Choroid plexus epithelial cell (primary cell): ENCODE data around the gene SUN5.
"Not testable (repeated sequence)": the region's sequence is repeated elsewhere in the genome, so short reads cannot be mapped to it uniquely, and the experiment has no call there.

Experiments used
- DNase-seq: peaks from one replicate; pipeline ENCODE4 v3.0.0-alpha.2; 2010; ENCODE audit warnings: low read depth
- H3K4me3 ChIP-seq: 2 replicates; pipeline ENCODE4 v1.5.1; 2011; ENCODE audit warnings: low read depth, mild to moderate bottlenecking, control low read depth, low read length, moderate library complexity
- TF ChIP-seq, protein P1 (sequence below): conservative IDR thresholded peaks from 2 replicates; pipeline ENCODE4 v1.5.1; 2011; ENCODE audit warnings: low read depth, mild to moderate bottlenecking, control low read depth, inconsistent platforms, low read length, moderate library complexity

The SUN5 gene

DNA sequence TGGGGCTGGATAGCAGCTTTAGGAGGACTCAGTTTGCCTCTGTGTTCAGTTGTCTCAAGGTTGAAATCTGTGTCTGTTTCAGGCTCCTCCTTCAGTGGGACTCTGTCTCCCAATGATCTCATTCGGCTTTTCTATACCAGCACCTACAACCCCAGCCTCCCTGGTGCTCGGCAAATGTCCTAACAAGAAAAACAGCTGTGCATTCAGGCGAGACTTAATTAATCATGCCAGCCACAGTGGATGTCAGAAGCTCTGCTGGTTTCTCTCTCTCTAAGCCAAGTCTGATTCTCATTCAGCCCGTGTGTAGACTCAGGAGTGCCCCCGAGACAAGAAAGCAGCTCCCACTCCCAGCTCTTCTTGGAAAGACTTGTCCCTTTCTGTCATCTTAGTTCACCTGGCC is 46.8 kb downstream of the SUN5 start:
- no peak overlapping the region for H3K4me3 ChIP-seq
- DNase-seq: no peak
- TF ChIP-seq, protein P1, sequence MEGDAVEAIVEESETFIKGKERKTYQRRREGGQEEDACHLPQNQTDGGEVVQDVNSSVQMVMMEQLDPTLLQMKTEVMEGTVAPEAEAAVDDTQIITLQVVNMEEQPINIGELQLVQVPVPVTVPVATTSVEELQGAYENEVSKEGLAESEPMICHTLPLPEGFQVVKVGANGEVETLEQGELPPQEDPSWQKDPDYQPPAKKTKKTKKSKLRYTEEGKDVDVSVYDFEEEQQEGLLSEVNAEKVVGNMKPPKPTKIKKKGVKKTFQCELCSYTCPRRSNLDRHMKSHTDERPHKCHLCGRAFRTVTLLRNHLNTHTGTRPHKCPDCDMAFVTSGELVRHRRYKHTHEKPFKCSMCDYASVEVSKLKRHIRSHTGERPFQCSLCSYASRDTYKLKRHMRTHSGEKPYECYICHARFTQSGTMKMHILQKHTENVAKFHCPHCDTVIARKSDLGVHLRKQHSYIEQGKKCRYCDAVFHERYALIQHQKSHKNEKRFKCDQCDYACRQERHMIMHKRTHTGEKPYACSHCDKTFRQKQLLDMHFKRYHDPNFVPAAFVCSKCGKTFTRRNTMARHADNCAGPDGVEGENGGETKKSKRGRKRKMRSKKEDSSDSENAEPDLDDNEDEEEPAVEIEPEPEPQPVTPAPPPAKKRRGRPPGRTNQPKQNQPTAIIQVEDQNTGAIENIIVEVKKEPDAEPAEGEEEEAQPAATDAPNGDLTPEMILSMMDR: no peak

DNA sequence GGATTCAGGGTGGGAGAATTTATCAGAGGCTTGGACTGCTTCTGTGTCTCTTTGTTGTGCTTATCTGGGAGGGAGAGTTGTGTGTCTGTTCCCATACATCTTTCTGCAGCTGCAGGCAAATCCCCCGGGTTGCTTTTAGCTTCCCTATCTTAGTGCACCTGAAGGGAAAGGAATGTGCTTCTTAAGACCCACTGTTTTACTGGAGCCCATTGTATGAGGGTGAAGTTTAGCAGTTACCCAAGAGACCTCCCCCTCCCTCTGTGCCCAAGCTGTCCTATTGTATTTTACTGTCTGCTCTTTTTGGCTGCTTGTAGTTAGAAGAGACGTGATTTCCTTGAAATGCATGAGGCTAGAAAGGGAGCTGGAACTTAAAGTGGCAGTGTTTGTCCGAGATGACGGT is 53.7 kb downstream of the SUN5 start:
- H3K4me3 ChIP-seq, DNase-seq: not testable (repeated sequence)

DNA sequence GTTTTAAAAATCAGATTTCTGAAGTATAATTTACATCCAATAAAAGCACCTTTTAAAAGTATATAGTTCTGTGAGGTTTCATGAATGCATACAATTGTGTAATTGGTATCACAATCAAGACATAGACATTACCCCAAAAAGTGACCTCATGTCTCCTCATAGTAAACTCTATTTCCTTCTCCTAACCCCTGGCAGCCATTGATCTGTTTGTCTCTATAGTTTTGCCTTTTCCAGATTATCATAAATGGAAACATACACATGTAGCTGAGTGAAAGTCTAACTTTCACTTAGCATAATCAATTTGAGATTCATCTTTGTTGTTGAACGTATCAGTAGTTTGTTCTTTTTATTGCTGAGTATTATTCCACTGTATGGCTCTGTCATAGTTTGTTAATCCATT is 57.6 kb downstream of the SUN5 start:
- DNase-seq: no peak
- TF ChIP-seq, protein P1: no peak
- H3K4me3 ChIP-seq: no peak overlapping the region

DNA sequence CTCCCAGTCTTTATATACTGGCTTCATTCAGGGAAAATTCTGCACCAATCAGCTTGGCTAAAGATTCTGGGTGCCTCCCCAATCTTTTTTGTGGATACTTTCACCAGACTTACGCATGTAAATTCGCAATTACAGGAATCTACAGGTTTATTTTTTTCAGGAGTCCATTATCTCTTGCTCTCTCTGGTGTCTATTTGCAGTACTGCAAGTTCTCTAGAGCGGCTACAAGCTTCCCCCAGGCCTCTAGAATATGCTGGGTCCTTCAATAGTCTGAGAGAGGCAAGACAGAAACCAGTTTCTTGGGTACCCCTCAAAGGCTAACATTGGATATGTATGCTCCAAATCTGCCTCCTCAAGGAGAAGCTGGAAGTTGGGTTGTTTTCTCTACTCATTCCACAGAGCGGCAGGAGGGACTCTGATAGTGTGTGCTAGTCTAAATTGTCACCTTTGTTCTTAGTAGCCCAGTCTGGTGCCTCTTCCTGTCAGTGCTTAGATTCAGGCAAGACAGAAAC is 58.5 kb downstream of the SUN5 start:
- DNase-seq: peak; percentile 67
- H3K4me3 ChIP-seq: no peak overlapping the region
- TF ChIP-seq, protein P1: peak; percentile 73

DNA sequence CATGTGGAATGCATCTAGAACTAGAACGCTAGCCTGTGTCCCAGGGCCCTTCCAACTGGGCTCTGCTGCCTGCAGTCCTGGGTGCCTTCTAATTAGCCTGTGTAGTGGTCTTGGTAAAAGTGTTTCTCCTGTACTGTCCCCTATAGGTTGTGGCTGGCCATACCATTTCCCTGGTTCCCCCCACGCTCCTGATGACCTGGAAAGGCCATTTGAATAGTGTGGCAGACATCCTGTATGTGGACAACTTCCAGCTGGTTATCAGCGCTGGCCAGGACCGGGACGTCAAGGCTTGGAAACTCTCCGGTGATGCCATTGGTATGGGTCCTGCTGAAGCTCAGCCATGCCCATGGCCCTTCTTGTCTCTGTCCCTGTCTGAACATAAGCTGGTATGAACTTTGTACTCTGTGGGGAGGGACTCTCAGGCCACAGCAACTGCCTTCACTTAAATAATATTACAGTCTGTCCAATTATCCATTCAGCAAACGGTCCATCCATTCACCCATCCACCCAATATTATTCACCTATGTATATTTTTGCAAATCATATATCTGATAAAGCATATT is 60.7 kb downstream of the SUN5 start:
- DNase-seq: no peak
- TF ChIP-seq, protein P1: no peak
- no peak overlapping the region for H3K4me3 ChIP-seq

DNA sequence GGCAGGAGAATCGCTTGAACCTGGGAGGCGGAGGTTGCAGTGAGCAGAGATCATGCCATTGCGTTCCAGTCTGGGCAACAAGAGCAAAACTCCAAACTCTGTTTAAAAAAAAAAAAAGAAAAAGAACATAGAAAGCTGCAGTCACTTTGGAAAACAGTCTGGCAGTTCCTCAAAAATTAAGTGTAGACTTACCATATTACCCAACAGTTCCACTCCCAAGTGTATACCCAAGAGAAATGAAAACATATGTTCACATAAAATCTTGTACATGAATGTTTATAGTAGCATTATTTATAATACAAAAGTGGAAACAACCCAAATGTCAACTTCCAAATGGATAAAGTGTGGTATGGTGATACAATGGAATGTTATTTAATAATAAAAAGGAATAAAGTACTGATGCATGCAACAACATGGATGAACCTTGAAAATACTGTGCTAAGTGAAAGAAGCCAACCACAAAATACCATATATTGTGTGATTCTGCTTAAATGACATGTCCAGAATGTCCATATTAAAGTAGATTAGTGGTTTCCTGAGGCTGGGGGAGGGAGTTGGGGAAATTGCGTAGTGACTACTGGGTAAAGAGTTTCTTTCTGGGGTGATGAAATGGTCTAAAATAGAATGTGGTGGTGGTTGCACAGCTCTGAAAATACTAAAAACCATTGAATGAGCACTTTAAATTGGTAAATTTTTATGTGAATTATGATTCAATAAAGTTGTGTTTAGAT is 62.9 kb downstream of the SUN5 start:
- no peak for DNase-seq
- TF ChIP-seq, protein P1: no peak
- H3K4me3 ChIP-seq: no peak overlapping the region

DNA sequence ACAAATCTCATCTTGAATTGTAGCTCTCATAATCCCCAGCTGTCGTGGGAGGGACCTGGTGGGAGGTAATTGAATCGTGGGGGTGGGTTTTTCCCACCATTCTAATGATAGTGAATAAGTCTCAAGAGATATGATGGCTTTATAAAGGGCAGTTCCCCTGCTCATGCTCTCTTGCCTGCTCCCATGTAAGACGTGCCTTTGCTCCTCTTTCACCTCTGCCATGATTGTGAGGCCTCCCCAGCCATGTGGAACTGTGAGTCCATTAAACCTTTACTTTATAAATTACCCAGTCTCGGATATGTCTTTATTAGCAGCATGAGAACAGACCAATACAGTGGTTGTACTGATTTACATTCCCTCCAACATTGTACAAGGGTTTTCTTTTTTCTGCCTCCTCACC is 69.7 kb downstream of the SUN5 start:
- no peak overlapping the region for H3K4me3 ChIP-seq
- TF ChIP-seq, protein P1: no peak
- no peak for DNase-seq
